ENCODE results near the gene TSNAX.
"Not testable (repeated sequence)": the region's sequence is repeated elsewhere in the genome, so short reads cannot be mapped to it uniquely, and the experiment has no call there.

Gene TSNAX

GRCh38 chr1:231528172-231529029 is at the start of gene TSNAX:
TSS of gene TSNAX (plus strand) at chr1:231528669. CDS start at chr1:231528811, 142 bp downstream.
- DNase-seq (ENCODE audit: insufficient read length, low spot score) = peak; percentile 95

DNA sequence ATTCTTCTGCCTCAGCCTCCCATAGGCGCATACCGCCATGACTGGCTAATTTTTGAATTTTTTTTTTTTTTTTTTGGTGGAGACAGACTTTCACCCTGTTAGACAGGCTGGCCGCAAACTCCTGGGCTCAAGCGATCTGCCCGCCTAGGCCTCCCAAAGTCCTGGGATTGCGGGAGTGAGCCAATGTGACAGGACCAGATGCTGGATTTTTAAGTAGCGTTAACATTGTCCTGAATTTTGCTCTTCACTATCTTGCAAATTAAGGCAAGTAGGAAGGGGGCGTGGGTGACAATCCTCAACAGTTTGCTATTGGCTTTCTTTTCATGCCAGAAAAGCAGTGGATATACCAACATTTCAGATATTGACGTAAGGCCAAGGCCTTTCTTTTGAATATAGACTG is 49.7 kb upstream of the TSNAX start:
- DNase-seq (ENCODE audit: insufficient read length, low spot score) (no peak), FAIRE-seq (no peak)

More at GRCh38 chr1:231528172-231529029, at the start of gene TSNAX:
- peak; percentile 93 for FAIRE-seq

DNA sequence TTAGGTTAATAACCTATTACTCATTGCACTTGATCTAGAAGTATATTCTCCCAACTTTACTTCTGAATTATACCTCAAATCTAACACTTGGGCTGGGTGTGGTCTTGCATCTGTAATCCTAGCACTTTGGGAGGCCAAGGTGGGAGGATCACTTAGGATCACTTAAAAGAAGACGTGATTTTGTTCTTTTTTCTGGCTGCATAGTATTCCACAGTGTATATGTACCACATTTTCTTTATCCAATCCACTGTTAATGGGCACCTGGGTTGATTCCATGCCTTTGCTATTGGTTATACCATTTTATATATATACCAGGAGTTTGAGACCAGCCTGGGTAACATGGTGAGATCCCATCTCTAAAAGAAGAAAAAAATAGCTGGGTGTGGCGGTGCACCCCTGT is 48.5 kb upstream of the TSNAX start:
- DNase-seq (ENCODE audit: insufficient read length, low spot score) (no peak), FAIRE-seq (no peak)

- no peak for DNase-seq (ENCODE audit: insufficient read length, low spot score)
- FAIRE-seq = no peak
Measured at GRCh38 chr1:231481289-231481688, 47.2 kb upstream of the TSNAX start.

- FAIRE-seq = no peak
- DNase-seq (ENCODE audit: insufficient read length, low spot score) = no peak
Measured at GRCh38 chr1:231485029-231485784, 43.3 kb upstream of the TSNAX start.

DNA sequence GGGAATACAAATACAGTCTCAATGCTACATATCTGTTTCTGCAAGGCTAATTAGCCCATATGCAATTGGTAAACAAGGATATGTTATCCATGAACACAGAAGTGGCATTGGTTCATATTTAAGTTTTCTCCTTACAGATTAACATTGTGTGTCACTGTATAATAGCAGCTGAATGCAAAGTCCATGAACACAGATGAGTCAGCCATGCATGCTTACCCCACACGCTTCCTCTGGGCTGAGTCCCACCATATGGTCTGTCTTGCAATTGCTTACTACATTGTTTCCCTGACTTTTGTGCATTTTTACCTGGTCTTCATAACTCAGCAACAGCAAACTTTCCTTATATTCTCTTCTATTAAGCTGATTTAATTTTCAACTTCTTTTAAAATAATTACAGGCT is 41.5 kb upstream of the TSNAX start:
- no peak for DNase-seq (ENCODE audit: insufficient read length, low spot score)
- FAIRE-seq = no peak

DNA sequence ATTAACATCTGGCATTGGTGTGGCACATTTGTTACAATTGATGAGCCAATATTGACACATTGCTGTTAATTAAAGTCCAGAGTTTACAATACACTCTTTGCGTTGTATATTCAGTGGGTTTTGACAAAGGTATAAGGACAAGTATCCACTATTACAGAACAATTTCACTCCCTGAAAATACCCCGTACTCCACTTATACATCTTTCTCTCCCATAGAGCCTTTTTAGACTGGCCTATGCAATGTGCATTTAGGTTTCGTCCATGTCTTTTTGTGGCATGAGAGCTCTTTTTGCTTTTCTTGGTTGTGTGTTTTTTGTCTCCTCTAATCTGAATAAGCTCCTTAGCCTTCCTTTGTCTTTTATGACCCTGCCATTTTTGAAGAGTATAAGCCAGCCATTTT is 40.6 kb upstream of the TSNAX start:
- FAIRE-seq = no peak
- no peak for DNase-seq (ENCODE audit: insufficient read length, low spot score)

DNA sequence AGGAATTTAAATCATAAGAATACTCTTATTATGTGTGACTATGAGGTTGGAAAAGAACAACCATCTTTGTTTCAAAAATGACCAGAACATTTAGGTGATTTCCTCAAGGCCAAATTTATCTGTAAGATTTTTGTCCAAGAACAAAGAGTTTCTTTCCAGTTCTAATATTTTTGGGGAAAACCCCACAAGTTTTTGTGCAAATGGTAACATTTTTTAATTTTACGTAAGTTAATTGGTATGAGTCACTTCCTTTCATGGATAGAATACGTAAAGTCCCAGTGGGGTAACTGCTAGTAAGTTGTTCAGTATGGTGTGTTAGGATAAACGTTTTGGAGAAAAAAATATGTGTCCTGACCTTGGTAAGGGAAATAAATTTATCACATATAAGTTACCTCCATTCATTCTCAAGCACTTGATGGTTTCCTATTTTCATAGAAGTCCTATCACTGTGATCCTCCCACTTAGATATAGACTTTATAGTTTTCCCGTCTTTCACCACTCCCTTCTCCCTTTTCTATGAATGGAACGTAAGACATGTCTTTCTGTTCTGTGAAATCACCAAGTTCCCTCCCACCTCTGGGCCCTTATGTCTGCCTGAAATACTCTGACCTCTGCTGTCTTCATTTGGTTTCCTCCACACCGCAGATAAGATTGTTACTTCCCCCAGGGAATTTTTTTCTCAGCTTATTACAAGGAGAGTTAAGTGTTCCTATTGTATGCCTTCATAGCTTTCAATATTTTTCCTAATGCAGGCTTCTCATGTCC is 34.9 kb upstream of the TSNAX start:
- FAIRE-seq (no peak), DNase-seq (ENCODE audit: insufficient read length, low spot score) (peak; percentile 27)

DNA sequence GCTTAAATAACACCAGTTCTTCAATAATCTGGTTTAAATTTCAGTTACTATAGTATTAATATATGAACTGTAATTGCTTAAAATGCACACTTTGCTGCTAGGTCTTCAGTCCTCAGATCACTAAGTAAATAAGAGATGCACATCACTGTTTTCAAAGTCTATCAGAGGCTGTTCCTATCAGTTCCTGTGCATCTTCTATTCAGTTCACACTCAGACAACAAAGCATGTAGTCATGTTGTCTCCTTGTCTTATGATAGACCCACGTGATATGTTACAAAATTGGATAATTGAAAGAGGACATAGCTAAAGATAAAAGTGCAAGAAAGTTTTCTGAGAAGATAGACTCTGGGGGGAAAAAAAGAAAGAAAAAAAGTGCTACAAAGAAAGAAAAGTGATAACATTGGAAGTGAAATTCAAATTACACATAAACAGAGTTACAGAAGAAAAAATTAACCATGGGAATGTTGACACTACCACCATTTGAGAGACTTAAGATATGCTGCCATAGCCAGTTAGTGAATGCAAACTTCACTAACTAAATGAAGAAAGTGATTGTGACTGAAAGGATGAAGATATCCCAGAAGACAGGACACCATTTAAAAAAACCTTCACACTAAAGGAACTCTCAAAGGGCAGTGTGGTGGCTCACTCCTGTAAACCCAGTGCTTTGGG is 33.9 kb upstream of the TSNAX start:
- no peak for FAIRE-seq
- DNase-seq (ENCODE audit: insufficient read length, low spot score) = no peak

DNA sequence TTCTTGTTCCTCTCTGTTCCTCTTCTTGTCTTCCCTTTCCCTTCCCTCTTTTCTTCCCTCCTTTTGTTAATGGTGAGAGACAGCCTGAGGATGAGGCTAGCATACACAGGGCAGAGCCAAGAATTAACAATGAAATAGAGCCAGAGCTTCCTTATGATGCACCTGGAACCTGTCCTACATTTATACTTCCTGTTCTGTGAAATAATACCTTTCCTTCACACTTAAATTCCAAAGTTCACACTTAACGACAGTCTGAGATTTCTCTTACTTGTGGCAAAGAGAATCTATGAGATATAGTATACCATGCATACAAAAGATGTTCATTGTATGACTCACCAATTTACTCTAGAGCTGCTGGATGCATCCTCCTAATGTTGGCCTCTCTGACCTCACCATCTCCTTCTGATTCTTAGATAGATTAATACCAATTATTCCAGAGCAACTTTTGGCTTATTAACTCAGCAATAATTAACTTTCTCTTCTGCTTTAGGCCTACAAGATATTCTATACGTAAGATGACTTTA is 30.8 kb upstream of the TSNAX start:
- no peak for FAIRE-seq

GRCh38 chr1:231499148-231499763 is 29.2 kb upstream of the TSNAX start:
- DNase-seq (ENCODE audit: insufficient read length, low spot score) = no peak
- no peak for FAIRE-seq

More for the DNA sequence above, 30.8 kb upstream of the TSNAX start:
- no peak for DNase-seq (ENCODE audit: insufficient read length, low spot score)

DNA sequence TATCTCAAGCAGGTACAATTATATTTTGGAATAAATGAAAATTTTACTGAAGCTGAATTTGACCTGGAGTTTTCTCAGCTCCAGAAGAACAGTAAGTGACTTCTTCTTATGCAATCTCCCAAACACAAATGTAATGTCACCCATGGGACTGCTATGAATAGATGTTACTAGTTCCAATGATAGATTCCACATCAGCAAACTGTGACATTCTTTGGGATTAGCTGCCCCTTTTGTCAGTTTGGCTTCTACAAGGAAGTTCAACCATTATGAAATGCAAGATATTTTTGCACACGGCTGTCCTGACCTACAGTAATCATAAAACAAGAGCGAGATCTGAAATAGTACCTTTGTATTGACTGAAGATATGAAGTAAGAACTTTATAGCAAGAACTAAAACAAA is 27.8 kb upstream of the TSNAX start:
- FAIRE-seq = no peak
- DNase-seq (ENCODE audit: insufficient read length, low spot score) = no peak

GRCh38 chr1:231503168-231503567 is 25.3 kb upstream of the TSNAX start:
- DNase-seq (ENCODE audit: insufficient read length, low spot score); FAIRE-seq: not testable (repeated sequence)

GRCh38 chr1:231507476-231508355 is 20.8 kb upstream of the TSNAX start:
- FAIRE-seq = no peak

GRCh38 chr1:231508497-231508896 is 20.0 kb upstream of the TSNAX start:
- DNase-seq (ENCODE audit: insufficient read length, low spot score) (no peak), FAIRE-seq (no peak)

More at GRCh38 chr1:231507476-231508355, 20.8 kb upstream of the TSNAX start:
- no peak for DNase-seq (ENCODE audit: insufficient read length, low spot score)

- FAIRE-seq = no peak
- no peak for DNase-seq (ENCODE audit: insufficient read length, low spot score)
Measured at GRCh38 chr1:231508941-231509340, 19.5 kb upstream of the TSNAX start.

GRCh38 chr1:231512147-231512698 is 16.2 kb upstream of the TSNAX start:
- FAIRE-seq (no peak), DNase-seq (ENCODE audit: insufficient read length, low spot score) (no peak)

DNA sequence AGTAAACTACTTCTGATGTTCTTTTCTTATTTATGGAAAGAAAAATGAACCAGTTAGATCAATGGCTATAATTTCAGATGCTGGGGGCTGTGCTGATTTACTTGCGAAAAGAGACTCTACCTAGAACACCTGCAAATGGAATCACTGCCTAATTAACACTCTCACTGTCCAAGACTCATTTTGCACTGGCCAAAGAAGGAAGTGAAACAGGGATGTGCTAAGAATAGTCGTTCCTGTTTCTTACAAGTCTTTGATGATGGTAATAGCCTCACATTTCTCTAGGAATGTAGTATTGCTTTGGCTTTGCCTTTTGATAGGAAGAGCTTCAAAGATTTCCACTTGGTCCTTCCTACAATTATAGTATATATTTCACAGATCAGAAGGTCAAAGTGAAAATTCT is 12.7 kb upstream of the TSNAX start:
- DNase-seq (ENCODE audit: insufficient read length, low spot score) (no peak), FAIRE-seq (no peak)

DNA sequence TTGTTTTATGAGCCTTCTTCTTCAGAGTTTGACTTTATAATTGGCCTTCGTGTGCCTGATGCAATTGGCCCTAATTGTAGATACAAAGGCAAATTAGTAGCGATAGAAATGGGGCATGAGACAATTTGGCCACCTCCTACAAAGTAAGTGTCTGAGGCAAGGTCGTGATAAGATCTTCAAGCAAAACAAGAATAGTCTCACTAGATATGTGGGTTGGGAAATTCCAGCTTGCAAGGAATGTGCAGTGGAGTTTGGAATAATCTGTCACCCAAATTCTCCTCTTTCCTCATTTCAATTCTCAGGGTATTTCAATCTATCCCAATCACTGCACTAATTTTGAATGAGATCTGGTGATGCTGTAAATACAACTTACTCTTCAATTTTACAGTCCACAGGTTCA is 11.4 kb upstream of the TSNAX start:
- DNase-seq (ENCODE audit: insufficient read length, low spot score) (no peak), FAIRE-seq (no peak)

Measured in HTR-8/SVneo (cell line).